K562 (cell line): ENCODE measurements around the gene TMEM242. TPM values are rescaled to one million over a fixed set of nuclear protein-coding genes. Genes with fewer than 3 reads are reported as not detected.

ENCODE experiments used
- ATF2 ChIP-seq: sonication (generic); formaldehyde crosslinking; IDR thresholded peaks from 2 replicates; pipeline ENCODE4 v1.8.1; 2022; ENCODE audit warnings: missing genetic modification reagents
- BRCA1 ChIP-seq, 2 experiments: fragments of 450-650 bp in 1 of 2; sonication (generic) in 1 of 2; formaldehyde crosslinking in 1 of 2; IDR thresholded peaks; 2 replicates each; pipeline versions ENCODE4 v1.5.0 to v1.6.1; 2017 to 2020; ENCODE audit warnings: mild to moderate bottlenecking in 1 of 2, missing genetic modification reagents in 1 of 2
- DDX20 ChIP-seq: fragments of 450-650 bp; IDR thresholded peaks from 2 replicates; pipeline ENCODE4 v1.6.1; 2016; ENCODE audit warnings: missing genetic modification characterization, low read depth, mild to moderate bottlenecking, missing compliant biosample characterization, moderate library complexity
- FOXP1 ChIP-seq: sonication (generic); formaldehyde crosslinking; IDR thresholded peaks from 2 replicates; pipeline ENCODE4 v1.8.0; 2022; ENCODE audit warnings: mild to moderate bottlenecking, missing genetic modification reagents
- HDAC2 ChIP-seq: fragments of 450-650 bp; IDR thresholded peaks from 2 replicates; pipeline ENCODE4 v1.6.1; 2016; ENCODE audit warnings: mild to moderate bottlenecking
- HLTF ChIP-seq: fragments of 450-650 bp; IDR thresholded peaks from 2 replicates; pipeline ENCODE4 v1.6.1; 2016
- HMG20B ChIP-seq: fragments of 250-450 bp; sonication (Bioruptor Pico); IDR thresholded peaks from 2 replicates; pipeline ENCODE4 v1.5.0; 2021; ENCODE audit warnings: mild to moderate bottlenecking
- MAFK ChIP-seq: IDR thresholded peaks from 2 replicates; pipeline ENCODE4 v1.6.1; 2011; ENCODE audit warnings: low read length, improper control_type of control experiment
- NR4A1 ChIP-seq, 2 experiments: fragments of 250-450 bp in 1 of 2; fragments of 450-650 bp in 1 of 2; sonication (Bioruptor Pico) in 1 of 2; IDR thresholded peaks; 2 replicates each; pipeline versions ENCODE4 v1.4.0 to v1.6.1; 2016 to 2020; ENCODE audit warnings: mild to moderate bottlenecking in 2 of 2, missing compliant biosample characterization in 1 of 2, missing genetic modification characterization in 1 of 2, moderate library complexity in 1 of 2
- SMAD1 ChIP-seq: fragments of 150-350 bp; IDR thresholded peaks from 2 replicates; pipeline ENCODE4 v1.6.1; 2014; ENCODE audit warnings: low read length, low read depth; ENCODE audit not compliant: partially characterized antibody
- THRA ChIP-seq: fragments of 450-650 bp; IDR thresholded peaks from 2 replicates; pipeline ENCODE4 v1.6.1; 2017; ENCODE audit warnings: mild to moderate bottlenecking, moderate library complexity
- TRIM24 ChIP-seq, 2 experiments: fragments of 450-650 bp; IDR thresholded peaks; 2 replicates each; pipeline ENCODE4 v1.6.1; 2016
- ZNF232 ChIP-seq: sonication (generic); formaldehyde crosslinking; IDR thresholded peaks from 2 replicates; pipeline ENCODE4 v1.8.0; 2022; ENCODE audit warnings: mild to moderate bottlenecking, missing genetic modification reagents
- ZNF311 ChIP-seq: fragments of 250-450 bp; sonication (Bioruptor Pico); IDR thresholded peaks from 2 replicates; pipeline ENCODE4 v1.4.0; 2020; ENCODE audit warnings: mild to moderate bottlenecking, moderate library complexity
- ZNF511 ChIP-seq: sonication (generic); formaldehyde crosslinking; IDR thresholded peaks from 2 replicates; pipeline ENCODE4 v1.8.0; 2022; ENCODE audit warnings: mild to moderate bottlenecking, missing genetic modification reagents
- ZNF764 ChIP-seq: fragments of 250-450 bp; sonication (Bioruptor Pico); IDR thresholded peaks from 2 replicates; pipeline ENCODE4 v1.4.0; 2020; ENCODE audit warnings: low read depth, mild to moderate bottlenecking, moderate library complexity
- polyA plus RNA-seq, 8 experiments: library from polyadenylated mRNA; depleted of rRNA in 4 of 8; stranded (reverse) in 5 of 8; unstranded in 3 of 8; fragments of >200 nt; fragmentation: Nextera tagmentation in 2 of 8; fragmentation: Illumina TruSeq in 1 of 8; extraction: Ambion mirVana in 2 of 8; extraction: Trizol in 1 of 8; gene quantifications; 2 replicates each; pipeline versions ENCODE4 v1.2.1 to v1.2.3, GENCODE V29; 2011 to 2014; ENCODE audit warnings: inconsistent platforms in 1 of 8, missing spikeins in 1 of 8
- total RNA-seq, 7 experiments: library from RNA; depleted of rRNA in 6 of 7; stranded (reverse); fragments of >200 nt in 6 of 7; fragmentation: Illumina TruSeq in 2 of 7; extraction: Trizol in 2 of 7; gene quantifications; 2 replicates each; pipeline versions ENCODE4 v1.2.1 to v1.2.3, GENCODE V29; 2011 to 2021; ENCODE audit warnings: low replicate concordance in 1 of 7
- TF ChIP-seq, protein P1 (sequence below), 2 experiments: IDR thresholded peaks; 2 replicates each; pipeline ENCODE4 v1.6.1; 2012; ENCODE audit warnings: improper control_type of control experiment in 2 of 2, low read depth in 2 of 2, low read length in 2 of 2, borderline replicate concordance in 1 of 2
- TF ChIP-seq, protein P2 (sequence below): fragments of 450-650 bp; IDR thresholded peaks from one replicate; pipeline ENCODE4 v1.6.1; 2018; ENCODE audit warnings: mild to moderate bottlenecking, moderate library complexity; ENCODE audit not compliant: partially characterized antibody
- TF ChIP-seq, protein P3 (sequence below): fragments of 450-650 bp; formaldehyde crosslinking; IDR thresholded peaks from 2 replicates; pipeline ENCODE4 v1.4.0; 2022; ENCODE audit warnings: missing genetic modification characterization

The TMEM242 gene
- total and polyA plus RNA-seq, 9 of the 15 experiments (the other 6 are each of a cell fraction or from before 2014, with no cell fraction given), result 9.5 to 35.3 (median 16.5) TPM

DNA sequence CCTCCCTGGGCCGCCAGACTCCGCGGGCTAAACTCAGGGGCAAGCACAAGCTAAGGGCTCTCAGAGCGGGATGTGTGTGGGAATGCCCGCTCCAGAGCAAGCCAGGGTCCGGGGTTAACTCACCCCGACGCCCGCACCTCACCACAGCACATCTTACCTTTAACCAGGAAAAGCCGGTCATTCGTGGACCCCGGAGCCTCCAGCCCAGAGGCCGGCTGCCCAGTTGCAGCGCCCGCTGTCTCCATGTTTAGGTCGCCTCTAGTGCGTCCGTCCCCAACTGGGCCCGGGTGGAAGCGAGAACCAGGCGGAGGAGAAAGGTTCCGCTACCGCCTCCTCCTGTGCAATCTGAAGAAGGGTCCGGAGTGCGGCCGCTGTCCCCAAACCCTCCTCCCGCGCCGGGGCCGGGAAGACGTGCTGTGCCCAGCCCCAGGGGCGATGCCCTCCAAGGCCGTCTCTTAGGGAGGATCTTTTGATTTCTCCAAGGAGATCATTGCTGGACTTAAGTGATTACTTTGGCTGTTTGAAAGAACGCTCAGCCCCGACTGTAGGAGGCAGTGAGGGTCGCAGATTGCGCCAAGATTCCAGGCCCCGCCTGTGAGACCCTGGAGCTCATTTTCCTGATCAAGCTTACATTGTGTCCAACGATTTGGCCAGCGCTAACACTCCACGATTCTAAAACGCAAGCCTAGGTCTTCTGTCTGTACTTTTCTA lies at the start of gene TMEM242 (continued):
- no peak for TF ChIP-seq BRCA1 (IDR thresholded peaks at IDR 0.05)
- TF ChIP-seq BRCA1 (CRISPR knock-in tag; IDR thresholded peaks at IDR 0.05), result no peak; the same call in 1 of the 2 replicates
- TF ChIP-seq ATF2 (CRISPR knock-in tag), result no peak
- peak; percentile 83; the same call in 1 of the 2 replicates for TF ChIP-seq ZNF511 (CRISPR knock-in tag)
- peak; percentile 88 for TF ChIP-seq ZNF232 (CRISPR knock-in tag)
- no peak for TF ChIP-seq SMAD1
- TF ChIP-seq HMG20B (CRISPR knock-in tag), result no peak
- peak in 1 of 2 experiments; percentile 99; a peak in 2 of 4 replicates for TF ChIP-seq TRIM24 (IDR thresholded peaks at IDR 0.05)
- no peak for TF ChIP-seq THRA
- no peak for TF ChIP-seq NR4A1 (CRISPR knock-in tag; IDR thresholded peaks at IDR 0.05)
- peak; percentile 87 for TF ChIP-seq NR4A1 (tag; IDR thresholded peaks at IDR 0.05)
- no peak for TF ChIP-seq FOXP1 (CRISPR knock-in tag)
- TF ChIP-seq, protein P1, sequence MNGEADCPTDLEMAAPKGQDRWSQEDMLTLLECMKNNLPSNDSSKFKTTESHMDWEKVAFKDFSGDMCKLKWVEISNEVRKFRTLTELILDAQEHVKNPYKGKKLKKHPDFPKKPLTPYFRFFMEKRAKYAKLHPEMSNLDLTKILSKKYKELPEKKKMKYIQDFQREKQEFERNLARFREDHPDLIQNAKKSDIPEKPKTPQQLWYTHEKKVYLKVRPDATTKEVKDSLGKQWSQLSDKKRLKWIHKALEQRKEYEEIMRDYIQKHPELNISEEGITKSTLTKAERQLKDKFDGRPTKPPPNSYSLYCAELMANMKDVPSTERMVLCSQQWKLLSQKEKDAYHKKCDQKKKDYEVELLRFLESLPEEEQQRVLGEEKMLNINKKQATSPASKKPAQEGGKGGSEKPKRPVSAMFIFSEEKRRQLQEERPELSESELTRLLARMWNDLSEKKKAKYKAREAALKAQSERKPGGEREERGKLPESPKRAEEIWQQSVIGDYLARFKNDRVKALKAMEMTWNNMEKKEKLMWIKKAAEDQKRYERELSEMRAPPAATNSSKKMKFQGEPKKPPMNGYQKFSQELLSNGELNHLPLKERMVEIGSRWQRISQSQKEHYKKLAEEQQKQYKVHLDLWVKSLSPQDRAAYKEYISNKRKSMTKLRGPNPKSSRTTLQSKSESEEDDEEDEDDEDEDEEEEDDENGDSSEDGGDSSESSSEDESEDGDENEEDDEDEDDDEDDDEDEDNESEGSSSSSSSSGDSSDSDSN (IDR thresholded peaks at IDR 0.05; ENCODE audit: borderline replicate concordance in 1 of 2, low read depth in 2 of 2, low read length in 2 of 2), result peak; percentile 97 to 98
- TF ChIP-seq HLTF, result peak; percentile 75; the same call in 1 of the 2 replicates
- TF ChIP-seq DDX20 (tag), result no peak
- TF ChIP-seq MAFK, result no peak
- TF ChIP-seq ZNF311 (CRISPR knock-in tag), result no peak
- no peak; the same call in 1 of the 2 replicates for TF ChIP-seq ZNF764
- TF ChIP-seq, protein P2, sequence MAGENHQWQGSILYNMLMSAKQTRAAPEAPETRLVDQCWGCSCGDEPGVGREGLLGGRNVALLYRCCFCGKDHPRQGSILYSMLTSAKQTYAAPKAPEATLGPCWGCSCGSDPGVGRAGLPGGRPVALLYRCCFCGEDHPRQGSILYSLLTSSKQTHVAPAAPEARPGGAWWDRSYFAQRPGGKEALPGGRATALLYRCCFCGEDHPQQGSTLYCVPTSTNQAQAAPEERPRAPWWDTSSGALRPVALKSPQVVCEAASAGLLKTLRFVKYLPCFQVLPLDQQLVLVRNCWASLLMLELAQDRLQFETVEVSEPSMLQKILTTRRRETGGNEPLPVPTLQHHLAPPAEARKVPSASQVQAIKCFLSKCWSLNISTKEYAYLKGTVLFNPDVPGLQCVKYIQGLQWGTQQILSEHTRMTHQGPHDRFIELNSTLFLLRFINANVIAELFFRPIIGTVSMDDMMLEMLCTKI, result no peak
- TF ChIP-seq HDAC2, result peak; percentile 93
- TF ChIP-seq, protein P3, sequence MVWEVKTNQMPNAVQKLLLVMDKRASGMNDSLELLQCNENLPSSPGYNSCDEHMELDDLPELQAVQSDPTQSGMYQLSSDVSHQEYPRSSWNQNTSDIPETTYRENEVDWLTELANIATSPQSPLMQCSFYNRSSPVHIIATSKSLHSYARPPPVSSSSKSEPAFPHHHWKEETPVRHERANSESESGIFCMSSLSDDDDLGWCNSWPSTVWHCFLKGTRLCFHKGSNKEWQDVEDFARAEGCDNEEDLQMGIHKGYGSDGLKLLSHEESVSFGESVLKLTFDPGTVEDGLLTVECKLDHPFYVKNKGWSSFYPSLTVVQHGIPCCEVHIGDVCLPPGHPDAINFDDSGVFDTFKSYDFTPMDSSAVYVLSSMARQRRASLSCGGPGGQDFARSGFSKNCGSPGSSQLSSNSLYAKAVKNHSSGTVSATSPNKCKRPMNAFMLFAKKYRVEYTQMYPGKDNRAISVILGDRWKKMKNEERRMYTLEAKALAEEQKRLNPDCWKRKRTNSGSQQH, result no peak
